NCI-H128 (cell line): Measurements from ENCODE around the gene SERPINB1.
"Not testable (repeated sequence)": the region's sequence is repeated elsewhere in the genome, so short reads cannot be mapped to it uniquely, and the experiment has no call there.

Experiments
- DNase-seq: peaks from one replicate; lab custom pipeline; 2025; ENCODE audit not compliant: unreplicated experiment; lab: John Stamatoyannopoulos, UW

The SERPINB1 gene

DNA sequence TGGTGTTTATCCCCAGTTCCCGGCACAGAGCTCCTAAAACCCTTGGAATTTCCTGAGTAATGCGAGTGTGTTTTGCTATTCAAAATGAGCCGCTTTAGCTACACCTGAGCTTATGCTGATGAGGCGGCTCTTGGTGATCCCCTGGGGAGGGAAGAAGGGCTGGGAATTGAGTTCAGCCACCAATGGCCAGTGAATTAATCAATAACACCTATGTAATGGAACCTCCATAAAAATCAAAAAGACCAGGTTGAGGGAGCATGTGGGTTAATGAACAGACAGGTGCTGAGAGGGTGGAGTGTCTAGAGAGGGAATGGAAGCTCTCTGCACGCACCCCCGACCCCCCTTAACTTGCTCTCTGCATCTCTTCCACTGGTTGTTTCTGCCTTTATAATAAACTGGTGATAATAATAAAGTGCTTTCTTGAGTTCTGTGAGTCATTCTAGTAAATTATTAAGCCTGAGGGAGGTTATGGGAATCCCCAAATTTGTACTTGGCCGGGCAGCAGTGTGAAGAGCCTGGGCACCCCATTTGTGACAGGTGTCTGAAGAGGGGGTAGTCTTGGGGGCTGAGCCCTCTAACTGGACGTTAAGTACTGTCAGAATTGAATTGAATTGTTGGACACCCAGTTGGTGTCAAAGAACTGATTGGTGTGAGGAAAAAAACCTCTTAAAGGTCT is 24.6 kb upstream of the SERPINB1 start:
- DNase-seq = no peak

DNA sequence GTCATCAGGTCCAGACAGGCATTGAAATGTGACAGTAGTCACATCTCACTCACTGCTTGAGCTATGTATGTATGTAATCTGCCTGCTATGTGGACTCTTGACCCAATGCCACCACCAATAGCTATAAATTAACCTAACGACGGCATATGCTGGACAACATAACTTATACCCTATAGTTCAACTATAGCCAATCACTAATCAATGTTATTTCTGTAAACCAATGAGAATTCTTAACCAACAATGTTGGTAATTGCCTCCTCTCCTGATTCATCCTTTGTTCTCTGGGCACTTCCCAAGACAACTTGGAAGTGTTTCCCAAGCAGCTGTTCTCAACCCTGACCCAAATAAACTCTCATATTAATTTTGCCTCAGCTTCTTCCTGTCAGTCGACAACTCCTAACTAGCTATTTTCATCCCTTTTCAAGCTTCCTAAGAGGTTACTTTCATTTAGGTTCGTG is 24.1 kb upstream of the SERPINB1 start:
- DNase-seq = no peak

DNA sequence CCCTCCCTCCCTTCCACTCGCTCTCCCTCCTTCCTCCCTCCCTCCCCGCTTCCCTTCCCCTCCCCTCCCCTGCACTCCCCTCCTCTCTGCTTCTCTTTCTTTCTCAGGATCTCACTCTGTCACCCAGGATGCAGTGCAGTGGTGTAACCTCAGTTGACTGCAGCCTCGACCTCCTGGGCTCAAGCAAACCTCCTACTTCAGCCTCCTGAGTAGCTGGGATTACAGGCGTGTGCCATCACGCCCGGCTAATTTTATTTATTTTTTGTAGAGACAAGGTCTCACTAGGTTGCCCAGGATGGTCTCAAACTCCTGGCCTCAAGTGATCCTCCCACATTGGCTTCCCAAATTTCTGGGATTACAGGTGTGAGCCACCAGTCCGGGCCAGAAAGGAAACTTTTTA is 23.6 kb upstream of the SERPINB1 start:
- no peak for DNase-seq

DNA sequence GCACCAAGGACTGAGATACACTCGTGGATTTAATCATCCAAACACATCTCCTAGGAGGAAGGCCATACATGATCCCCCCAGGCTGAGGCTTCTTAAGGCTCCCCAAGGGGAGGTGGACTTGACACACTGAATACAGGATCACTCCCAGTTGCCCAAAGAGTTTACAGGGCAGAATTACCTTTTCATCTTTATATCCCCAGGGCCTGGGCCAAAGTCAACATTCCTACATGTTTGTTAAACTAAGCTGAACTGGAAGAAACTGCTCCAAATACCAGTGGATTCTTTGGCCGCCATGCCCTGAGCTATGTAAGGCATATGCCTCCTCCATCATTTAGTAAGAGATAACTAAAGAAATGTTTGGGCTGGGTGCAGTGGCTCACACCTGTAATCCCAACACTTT is 22.2 kb upstream of the SERPINB1 start:
- no peak for DNase-seq

DNA sequence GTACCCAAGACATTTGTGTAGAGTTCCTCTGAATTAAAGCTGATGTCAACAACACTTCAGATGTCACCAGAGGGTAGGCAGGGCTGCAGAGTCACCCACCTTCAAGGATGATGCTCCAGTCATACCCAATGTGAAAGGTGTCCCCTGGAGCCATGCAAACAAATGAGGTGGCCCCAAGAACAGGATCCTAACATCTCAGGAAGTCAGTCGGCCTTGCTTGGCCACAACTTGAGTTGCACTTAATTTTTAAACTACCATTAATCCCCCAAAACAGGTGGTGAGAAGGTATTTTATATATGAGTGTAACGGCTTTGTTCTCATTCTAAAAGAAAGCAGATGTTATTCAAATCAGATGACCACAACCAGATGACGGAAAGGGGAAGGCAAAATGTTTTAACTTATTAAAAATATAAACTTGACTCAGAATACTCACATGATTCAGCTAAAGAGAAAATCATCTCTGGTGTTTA is 21.1 kb upstream of the SERPINB1 start:
- DNase-seq = no peak

DNA sequence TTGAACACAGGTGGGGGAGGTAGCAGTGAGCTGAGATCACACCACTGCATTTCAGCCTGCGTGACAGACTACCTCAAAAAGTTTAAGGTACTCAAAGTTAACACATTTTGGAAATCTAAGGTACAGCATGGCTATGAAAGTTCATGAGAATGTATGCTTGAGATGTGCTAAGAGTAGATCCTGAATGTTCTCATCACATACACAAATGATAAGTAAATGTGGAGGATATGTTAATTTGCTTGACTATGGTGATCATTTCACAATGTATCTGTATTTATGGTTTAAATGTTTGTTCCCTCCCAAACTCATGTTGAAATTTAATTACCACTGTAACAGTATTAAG is 20.1 kb upstream of the SERPINB1 start:
- DNase-seq = no peak

DNA sequence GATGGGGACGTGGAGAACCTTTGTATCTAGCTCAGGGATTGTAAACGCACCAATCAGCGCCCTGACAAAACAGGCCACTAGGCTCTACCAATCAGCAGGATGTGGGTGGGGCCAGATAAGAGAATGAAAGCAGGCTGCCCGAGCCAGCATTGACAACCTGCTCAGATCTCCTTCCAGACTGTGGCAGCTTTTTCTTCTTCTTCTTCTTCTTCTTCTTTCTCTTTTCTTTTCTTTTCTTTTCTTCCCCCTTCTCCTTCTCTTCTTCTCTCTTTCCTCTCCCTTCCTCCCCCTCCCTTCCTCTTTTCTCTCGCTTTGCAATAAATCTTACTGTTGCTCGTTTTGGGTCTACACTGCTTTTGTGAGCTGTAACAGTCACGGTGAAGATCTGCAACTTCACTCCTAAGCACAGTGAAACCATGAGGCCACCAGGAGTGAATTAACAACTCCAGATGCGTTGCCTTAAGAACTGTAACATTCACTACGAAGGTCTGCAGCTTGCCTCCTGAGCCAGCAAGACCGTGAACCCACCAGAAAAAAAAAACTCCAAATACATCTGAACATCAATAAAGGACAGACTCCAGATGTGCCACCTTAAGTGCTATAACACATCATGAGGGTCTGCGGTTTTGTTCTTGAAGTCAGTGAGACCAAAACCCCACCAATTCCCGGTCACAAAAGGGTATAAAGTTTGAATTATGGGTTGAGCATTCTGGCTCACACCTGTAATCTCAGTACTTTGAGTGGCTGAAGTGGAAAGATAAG is 19.6 kb upstream of the SERPINB1 start:
- DNase-seq = no peak

DNA sequence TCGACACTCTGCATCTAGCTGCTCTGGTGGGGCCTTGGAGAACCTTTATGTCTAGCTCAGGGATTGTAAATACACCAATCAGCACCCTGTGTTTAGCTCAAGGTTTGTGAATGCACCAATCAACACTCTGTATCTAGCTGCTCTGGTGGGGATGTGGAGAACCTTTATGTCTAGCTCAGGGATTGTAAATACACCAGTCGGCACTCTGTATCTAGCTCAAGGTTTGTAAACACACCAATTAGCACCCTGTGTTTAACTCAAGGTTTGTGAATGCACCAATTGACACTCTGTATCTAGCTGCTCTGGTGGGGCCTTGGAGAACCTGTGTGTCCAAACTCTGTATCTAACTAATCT is 19.0 kb upstream of the SERPINB1 start:
- DNase-seq = not testable (repeated sequence)

DNA sequence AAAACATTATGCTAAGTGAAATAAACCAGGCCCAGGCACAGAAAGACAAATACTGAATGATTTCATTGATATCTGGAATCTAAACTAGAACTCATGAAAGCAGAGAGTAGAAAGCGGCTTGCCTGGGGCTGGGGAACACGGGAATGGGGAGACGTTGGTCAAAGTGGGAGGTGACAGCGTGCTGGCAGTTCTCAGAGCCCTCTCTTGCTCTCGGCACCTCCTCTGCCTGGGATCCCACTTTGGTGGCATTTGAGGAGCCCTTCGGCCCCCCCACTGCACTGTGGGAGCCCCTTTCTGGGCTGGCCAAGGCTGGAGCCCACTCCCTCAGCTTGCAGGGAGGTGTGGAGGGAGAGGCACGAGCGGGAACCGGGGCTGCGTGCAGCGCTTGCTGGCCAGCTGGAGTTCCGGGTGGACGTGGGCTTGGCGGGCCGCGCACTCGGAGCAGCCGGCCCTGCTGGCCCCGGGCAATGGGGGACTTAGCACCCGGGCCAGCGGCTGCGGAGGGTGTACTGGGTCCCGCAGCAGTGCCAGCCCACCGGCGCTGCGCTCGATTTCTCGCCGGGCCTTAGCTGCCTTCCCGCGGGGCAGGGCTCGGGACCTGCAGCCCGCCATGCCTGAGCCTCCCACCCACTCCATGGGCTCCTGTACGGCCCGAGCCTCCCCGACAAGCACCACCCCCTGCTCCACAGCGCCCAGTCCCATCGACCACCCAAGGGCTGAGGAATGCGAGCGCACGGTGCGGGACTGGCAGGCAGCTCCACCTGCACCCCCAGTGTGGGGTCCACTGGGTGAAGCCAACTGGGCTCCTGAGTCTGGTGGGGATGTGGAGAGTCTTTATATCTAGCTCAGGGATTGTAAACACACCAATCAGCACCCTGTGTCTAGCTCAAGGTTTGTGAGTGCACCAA is 18.4 kb upstream of the SERPINB1 start:
- not testable (repeated sequence) for DNase-seq

DNA sequence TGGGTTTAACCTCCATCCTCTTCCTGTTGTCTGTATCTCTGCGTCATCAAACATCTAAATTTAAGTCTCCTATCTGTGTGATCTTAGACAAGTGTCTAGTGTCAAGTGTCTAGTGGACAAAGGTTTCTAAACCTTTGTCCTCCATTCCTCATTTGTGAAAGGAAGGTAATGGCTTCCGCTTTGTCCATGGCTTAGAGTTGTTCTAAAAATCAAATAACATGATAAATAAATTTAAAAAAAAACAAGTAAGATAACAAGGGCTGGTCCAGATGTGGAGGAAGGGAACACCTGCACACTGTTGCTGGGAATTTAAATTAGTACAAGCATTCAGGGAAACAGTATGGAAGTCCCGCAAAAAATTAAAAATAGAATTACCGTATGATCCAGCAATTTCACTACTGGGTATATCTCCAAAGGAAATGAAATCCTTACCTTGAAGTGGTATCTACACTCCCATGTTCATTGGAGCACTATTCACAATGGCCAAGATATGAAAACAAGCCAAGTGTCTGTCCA is 17.6 kb upstream of the SERPINB1 start:
- DNase-seq = no peak

DNA sequence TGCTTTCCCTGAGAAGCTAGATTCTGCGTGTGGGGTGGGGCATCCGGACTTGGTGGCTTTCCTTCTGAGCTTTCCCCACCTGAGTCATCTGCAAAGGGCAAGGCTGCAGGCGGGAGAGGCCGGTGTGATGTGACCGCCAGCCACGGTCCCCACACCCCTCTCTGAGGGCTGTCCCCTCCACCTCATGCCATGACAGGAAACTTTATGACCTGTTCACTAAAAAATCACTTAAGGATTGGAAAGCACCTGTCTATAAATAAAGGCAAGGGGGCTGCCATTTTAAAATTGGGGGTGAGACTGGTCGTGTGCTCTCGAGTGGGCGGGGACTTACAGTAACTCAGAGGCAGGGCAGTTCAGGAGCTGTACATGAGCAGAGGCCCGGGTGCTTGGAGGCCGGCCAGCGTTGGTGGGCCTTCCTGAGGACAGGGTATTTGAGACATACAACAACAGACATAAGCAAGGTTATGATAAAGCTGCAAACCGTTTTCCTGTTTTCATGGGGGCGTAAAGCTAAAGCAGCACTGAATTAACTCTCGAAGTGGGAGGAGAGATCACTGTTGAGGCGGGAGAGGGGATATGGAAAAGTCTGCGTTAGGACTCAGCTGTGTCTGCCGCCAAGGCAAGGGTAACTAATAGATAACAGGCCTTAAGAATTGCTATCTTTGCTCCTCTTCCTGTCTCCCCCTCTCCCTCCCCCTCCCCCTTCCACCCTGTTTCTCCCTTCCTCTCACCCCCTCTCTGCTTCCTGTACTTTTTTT is 16.1 kb upstream of the SERPINB1 start:
- DNase-seq = no peak

DNA sequence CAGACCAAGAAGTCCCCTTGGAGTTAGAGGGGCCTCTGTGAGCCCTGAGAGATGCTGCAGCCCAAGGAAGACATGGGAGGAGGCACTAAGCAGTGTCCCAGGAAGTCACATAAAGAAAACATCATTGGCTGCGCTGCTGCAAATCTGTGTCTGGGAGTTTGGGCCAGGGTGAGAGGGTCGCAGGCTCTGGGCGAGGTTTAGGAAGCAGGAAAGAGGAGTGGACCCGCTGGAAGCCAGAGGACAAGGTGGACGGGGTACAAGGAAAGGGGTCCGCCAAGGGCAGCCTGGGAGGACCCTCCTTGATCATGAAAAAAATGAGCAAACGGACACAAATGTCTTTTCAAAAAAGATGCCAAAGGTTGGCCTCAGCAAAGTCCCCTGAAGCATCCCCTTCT is 15.5 kb upstream of the SERPINB1 start:
- DNase-seq = no peak

DNA sequence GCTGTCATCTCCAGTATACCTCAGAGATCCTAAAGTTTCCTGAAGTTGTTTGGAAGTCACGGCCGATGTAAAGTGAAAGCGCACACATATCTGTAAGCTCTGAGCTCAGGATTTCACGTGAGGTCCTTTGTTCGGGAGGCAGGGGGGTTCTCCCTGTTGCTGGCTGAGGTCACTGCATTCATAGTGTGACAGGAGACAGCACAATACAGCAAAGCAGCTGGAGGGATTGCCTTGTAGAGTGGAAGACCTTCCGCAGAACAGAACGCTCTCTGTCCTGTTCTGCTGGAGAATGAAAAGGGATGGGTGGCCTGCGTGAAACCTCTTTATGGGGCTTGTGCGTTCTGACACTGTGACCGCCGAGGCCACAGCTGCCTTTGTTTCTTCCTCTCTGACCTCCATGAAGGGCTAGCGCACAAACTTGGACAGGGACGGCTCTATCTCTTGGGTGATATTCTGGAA is 13.4 kb upstream of the SERPINB1 start:
- no peak for DNase-seq

DNA sequence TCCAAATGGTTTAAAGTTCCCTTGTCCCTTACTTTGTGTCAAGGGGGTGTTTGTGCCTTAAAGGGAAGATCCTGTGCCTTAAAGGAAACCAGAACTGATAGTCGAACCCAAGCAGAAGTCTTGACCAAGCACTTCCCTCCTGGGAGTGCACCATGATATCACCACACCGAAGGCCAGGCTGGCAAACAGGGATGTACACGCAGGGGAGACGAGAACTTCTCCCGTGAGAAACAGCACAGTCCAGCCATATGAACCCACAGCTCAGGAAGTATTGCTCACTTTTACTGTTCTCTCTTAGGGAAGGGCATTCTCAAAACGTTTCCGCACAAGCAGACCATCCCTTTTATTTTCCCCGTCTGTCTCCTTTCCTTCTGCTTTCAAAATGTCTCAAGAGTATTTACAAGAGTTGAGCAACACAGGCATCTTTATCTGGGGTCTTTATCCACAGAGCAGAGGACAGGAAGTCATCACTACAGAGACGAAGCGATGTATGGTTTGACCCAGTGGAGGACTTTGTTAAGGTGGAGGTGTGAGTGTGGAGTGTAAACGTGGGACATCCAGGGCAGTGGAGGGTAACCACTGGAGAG is 12.8 kb upstream of the SERPINB1 start:
- DNase-seq = no peak

DNA sequence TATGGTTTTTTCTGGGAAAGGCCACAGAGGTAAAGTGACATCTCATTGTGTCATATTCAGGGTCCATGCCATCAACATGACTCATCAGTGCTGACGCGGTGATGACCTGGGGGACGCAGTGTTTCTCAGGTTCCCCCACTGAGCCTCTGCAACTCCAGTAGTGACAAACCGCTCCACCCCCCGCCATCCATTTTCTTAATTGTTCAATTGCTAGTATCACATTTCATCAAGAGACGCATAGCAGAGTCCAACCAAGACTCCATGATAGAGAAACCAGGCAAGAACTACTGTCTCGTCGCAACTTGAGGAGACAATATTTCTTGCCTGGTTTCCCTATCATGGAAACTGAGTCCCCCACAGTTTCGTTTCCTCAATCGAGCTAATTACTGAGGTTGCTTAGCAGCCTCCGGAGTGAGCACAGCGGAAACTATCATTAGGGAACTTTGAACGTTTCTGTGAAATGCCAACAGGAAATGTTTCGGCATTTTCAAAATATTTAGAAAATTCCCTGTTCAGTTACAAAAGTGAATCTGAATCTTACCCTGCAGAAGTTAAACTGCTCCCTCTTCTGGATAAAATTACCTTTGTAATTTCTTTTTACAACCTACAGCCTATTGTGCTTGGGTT is 12.2 kb upstream of the SERPINB1 start:
- DNase-seq = no peak

DNA sequence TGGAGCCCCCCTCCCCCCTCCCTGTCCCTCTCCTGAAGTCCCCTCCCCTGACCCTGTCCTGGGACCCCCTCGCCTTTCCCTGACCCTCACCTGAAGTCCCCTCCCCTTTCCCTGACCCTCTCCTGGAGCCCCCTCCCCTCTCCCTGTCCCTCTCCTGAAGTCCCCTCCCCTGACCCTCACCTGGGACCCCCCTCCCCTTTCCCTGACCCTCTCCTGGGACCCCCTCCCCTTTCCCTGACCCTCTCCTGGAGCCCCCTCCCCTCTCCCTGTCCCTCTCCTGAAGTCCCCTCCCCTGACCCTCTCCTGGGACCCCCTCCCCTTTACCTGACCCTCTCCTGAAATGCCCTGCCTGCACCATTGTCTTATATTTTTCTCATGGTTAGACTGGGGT is 11.7 kb upstream of the SERPINB1 start:
- not testable (repeated sequence) for DNase-seq

DNA sequence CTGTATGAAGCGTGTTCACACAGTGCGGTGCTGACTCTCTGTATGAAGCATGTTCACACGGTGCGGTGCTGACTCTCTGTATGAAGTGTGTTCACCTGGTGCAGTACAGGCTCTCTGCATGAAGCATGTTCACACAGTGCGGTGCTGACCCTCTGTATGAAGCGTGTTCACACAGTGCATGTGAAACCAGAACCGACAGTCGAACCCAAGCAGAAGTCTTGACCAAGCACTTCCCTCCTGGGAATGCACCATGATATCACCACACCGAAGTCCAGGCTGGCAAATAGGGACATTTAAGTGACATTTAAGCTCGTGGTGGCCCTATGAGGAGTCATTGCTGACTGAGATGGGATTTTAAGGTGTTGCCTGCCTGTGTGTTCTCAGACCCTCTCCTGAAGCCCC is 11.3 kb upstream of the SERPINB1 start:
- DNase-seq = no peak

DNA sequence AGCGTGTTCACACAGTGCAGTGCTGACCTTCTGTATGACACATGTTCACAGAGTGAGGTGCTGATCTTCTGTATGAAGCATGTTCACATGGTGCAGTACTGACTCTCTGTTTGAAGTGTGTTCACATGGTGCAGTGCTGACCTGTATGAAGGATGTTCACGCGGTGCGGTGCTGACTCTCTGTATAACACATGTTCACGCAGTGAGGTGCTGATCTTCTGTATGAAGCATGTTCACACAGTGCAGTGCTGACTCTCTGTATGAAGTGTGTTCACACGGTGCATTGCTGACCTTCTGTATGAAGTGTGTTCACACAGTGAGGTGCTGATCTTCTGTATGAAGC is 10.8 kb upstream of the SERPINB1 start:
- no peak for DNase-seq

DNA sequence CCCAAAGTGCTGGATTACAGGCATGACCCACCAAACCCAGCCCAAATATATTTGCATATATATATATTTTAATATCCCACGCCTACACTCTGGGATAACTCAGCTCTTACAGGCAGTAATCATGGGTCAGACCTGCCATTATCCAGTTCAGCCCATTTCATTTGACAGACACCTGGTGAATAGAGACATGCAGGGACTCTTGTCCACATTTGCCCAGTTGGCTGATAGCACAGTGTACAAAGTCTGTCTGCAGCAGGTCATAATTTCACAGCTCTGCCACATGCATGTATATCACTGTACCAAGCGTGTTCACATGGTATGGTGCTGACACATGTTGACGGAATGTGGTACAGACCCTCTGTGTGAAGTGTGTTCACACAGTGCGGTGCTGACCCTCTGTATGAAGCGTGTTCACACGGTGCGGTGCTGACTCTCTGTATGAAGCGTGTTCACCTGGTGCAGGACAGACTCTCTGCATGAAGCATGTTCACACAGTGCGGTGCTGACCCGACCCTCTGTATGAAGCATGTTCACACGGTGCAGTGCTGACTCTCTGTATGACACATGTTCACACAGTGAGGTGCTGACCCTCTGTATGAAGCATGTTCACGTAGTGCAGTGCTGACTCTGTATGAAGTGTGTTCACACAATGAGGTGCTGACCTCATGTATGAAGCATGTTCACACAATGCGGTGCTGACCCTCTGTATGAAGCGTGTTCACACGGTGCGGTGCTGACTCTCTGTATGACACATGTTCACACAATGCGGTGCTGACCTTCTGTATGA is 10.3 kb upstream of the SERPINB1 start:
- DNase-seq = no peak
